Fibroblast of skin of back (primary cell): Measurements from ENCODE around the gene TCHP. TPM values are rescaled to one million over a fixed set of nuclear protein-coding genes. Genes with fewer than 3 reads are reported as not detected.
"Not testable (repeated sequence)": the region's sequence is repeated elsewhere in the genome, so short reads cannot be mapped to it uniquely, and the experiment has no call there.

ENCODE experiments used
- DNase-seq: peaks from one replicate; pipeline ENCODE4 v3.0.0-alpha.2; 2013
- polyA plus RNA-seq, 2 experiments: library from polyadenylated mRNA; unstranded; fragments of 120-200 nt; gene quantifications; one replicate each; pipeline ENCODE4 v1.2.1, GENCODE V29; 2013; ENCODE audit not compliant: insufficient read length in 2 of 2

Gene TCHP, protein sequence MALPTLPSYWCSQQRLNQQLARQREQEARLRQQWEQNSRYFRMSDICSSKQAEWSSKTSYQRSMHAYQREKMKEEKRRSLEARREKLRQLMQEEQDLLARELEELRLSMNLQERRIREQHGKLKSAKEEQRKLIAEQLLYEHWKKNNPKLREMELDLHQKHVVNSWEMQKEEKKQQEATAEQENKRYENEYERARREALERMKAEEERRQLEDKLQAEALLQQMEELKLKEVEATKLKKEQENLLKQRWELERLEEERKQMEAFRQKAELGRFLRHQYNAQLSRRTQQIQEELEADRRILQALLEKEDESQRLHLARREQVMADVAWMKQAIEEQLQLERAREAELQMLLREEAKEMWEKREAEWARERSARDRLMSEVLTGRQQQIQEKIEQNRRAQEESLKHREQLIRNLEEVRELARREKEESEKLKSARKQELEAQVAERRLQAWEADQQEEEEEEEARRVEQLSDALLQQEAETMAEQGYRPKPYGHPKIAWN
- polyA plus RNA-seq (2013, experiment 1 of 2; ENCODE audit: insufficient read length), result 21.4 TPM
- 12.2 TPM for polyA plus RNA-seq (2013, experiment 2 of 2; ENCODE audit: insufficient read length)

DNA sequence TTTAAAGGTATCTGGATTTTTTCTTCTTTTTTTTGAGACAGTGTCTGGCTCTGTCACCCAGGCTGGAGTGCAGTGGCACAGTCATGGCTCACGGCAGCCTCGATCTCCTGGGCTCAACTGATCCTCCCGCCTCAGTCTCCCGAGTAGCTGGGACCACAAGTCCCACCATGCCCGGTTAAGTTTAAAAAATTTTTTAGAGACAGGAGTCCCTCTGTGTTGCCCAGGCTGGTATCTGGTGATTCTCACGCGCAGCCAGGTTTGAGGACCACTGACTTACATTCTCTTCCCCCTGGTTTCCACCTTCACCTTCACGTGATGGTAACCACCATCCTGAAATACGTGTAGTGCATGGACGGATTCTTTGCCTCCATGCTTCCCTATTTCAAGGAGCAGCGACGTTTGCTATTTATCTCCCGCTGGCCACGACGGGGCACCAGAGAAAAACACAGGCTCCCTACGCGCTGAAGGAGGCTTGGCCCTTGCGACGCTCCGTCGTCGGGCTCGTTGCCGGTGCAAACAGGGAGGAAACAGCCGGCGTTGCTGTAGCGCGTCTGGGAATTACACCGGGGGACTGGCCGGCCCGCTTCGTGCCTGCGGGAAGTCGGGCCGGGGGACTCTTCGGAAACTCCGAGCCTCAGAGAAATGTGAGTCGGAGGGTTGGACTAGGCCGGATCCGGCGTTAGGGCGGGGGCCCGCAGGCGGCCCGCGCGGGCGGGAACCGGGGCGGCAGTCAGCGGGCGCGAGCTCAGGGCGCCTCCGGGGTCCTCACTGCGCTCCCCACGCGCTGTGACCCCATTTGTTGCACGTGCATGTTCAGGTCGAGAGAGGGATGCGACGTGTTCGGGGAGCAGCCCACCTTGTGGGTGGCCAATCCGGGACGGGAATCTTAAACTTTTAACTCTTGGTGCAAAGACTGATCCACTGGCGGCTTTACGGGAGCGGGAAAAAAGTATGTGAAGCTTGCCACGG, at the start of gene TCHP:
Gene TCHP, plus strand, starts transcription at position 492 of the 969 bp plus-strand sequence. CDS start 2,753 bp downstream, outside the sequence.
- DNase-seq, result peak; percentile 91

DNA sequence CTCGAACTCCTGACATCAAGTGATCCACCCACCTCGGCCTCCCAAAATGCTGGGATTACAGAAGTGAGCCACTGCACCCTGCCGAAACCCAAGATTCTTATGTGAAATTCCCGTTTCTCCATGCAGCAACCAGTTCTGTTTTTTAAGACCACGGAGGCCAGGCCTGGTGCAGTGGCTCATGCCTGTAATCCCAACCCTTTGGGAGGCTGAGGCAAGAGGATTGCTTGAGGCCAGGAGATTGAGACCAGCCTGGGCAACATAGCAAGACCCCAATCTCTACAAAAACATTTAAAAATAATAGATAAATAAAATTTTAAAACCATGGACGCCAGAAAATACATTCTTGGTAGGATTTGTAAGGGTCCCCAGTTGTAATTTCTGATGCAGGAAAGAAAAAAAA, 49.6 kb upstream of the TCHP start:
- DNase-seq, result not testable (repeated sequence)

DNA sequence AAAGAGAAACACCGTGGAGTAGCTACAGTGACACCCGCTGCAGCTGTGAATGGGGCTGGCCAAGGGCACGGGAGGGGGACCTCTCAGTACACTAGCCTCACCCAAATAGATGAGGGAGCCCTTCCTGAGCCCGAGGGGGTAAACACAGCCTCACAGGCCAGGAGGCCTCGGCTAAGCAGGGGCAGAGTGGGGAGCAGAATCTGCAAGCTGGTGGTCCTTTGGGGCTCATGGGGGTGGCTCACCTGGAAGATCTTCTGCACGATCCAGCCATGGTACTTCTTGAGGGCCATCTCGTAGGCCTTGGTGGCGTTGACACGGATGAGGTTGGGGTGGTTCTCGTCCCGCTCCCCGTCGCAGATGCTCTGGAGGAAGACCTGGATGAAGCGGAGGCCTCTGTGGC, 44.7 kb upstream of the TCHP start:
- DNase-seq, result no peak

DNA sequence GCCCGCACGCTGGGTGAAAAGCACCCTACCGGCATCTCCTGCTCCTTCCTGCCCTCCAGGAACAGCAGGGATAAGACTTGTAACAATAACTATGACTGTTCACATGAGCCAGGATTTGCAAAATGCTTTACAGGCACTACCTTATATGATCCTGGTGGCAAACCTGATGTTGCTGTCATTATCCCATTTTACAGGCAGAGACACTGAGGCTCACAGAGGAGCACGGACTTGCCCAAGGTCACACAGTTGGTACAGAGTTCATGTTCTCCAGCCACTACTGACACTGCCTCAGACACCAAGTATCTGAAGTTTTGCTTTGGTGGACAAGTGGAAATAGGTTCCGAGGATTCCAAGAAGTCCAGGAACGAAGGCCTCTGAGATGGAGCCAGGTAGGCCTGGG, 42.4 kb upstream of the TCHP start:
- no peak for DNase-seq

- DNase-seq, result no peak
These were observed 41.3 kb upstream of the TCHP start for GRCh38 chr12:109858764-109859163.

GRCh38 chr12:109860977-109861376, 39.1 kb upstream of the TCHP start:
- DNase-seq, result no peak

DNA sequence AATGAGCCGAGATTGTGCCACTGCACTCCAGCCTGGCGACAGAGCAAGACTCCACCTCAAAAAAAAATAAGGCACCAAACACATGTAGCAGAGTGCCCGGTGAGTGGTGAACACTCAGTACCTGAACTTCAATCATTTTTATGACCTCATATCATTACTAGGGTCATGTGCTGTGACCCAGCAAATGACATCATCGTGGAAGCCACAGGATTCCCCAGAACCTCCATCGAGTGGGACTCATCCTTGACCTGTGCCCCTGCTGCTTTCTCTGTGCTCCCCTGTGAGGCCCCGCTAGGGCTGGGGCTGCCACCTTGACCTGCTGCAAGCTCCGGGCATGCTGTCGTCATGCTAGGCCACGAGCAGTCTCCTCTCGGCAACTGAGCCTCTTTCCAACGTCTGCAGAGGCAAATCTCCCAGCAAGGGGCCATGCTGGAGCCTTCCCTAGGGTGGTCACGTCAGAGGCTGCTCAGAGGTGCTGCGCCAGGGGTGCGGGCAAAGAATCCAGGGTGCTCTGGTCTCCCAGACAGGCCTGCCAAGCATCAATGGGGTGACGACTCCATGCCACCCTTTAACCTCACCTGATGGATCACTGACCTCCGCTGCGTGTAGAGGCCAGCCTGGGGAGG, 38.3 kb upstream of the TCHP start:
- no peak for DNase-seq

DNA sequence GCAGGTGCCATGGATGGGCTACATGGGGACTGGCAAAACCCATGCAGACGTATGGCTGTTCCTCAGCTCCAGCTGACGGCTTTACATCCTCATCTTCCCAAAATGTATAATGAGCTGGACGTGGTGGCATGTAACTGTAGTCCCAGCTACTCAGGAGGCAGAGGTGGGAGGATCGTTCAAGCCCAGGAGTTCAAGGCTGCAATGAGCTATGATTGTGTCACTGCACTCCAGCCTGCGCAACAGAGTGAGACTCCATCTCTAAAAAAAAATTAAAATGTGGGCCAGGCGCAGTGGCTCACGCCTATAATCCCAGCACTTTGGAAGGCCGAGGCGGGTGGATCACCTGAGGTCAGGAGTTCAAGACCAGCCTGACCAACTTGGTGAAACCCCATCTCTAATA, 37.6 kb upstream of the TCHP start:
- DNase-seq, result not testable (repeated sequence)

DNA sequence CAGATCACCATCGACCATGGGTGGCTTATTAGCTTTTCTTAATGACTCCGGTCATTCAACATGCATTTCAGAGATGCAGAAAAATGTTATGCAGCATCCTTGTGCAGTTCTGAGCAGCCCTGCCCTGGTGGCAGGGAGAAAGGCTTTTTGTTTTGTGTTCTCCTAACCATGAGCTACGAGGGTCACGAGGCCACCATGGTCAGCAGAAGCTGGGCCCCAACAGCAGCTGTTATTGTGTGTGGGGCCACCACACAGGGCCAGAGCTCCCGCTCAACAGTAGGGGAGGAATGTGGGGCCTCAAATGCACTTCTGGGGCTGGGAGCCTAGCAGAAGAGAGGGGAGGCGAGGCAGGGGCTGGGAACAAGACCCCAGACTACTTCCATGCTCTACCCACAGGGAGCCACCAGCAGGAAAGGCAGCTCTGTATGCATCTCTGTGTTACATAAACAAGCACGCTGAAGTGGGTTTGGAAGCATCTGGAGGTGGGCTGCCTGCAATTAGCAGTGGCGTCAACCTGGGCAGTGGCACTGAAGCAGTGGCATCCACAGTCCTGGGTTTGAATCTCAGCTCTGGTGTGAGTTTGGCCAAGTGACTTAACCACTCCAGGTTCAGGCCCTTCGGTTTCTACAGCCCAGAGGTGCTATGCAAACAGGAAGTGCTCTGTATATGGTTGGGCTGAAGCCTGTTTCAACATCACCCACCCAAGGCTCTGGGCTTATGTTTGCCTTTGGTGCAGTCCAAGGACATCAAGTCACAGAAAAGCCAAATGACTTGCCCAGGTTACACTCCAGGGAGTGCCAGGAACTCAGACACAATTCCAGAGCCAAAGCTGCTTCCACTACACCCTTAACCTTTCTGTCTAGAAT, 36.0 kb upstream of the TCHP start:
- peak; percentile 46 for DNase-seq

GRCh38 chr12:109864916-109865315, 35.2 kb upstream of the TCHP start:
- no peak for DNase-seq

DNA sequence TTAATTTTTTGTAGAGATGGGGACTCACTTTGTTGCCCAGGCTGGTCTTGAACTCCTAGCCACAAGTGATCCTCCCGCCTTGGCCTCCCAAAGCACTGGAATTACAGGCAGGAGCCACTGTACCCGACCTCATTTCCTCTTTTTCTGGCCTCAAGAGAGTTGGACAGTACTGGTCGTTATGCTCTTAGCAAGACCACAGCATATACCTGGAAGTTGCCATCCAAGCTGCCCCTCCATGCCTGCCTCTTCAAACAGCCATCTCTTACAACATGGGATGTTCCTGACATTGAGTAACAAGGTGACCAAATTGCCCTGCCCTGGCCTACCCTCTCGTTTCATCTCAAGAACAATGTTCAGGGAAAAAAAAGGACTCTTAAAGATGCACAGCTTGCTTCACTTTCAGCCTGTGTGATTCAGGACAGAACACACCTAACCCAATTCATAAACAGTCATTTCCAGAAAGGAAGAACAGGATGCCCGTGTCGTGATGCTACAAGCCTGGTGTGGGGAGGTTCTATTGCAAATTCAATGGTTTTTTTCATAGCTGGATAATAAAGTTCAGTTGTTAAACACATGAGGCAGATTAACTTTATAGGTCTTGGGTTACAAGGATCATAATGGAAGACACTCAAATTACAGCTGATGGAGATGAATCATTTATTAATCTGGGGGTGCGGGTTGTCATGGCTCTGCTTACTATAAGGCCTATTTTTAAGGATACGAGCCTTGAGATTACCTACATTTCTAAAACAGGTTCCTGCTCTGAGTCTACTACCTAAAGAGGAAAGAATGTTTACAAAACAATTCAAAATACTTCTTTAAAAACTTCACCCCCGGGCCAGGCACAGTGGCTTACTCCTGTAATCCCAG, 31.7 kb upstream of the TCHP start:
- no peak for DNase-seq

- peak; percentile 63 for DNase-seq
These were observed 29.4 kb upstream of the TCHP start for GRCh38 chr12:109870648-109871047.

GRCh38 chr12:109871668-109872314, 28.3 kb upstream of the TCHP start:
- DNase-seq, result peak; percentile 56

GRCh38 chr12:109873653-109874052, 26.4 kb upstream of the TCHP start:
- DNase-seq, result no peak

DNA sequence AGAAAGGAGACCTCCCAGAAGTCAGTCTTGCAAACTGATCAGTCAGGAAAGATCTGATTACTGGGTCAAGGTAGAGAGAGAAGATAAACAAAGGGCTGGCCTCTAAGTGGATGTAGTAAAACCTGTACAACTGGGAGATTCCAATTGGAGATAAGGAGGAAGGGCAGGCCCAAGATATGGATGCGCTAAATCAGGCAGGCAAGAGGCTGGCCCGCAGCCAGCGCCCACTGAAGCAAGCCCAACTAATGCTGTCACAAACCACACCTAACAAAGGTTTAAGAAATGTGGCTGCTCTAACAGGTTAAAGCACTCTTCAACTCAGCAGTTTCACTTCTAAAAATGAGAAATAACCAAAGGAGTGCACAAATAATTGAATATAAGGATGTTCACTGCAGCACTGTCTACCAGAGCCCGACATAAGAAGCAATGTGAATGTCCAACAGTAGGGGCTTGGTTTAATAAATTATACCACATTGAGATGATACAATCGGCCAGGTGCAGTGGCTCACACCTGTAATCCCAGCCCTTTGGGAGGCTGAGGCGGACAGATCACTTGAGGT, 24.4 kb upstream of the TCHP start:
- no peak for DNase-seq

- no peak for DNase-seq
These were observed 23.7 kb upstream of the TCHP start for GRCh38 chr12:109876406-109876805.

DNA sequence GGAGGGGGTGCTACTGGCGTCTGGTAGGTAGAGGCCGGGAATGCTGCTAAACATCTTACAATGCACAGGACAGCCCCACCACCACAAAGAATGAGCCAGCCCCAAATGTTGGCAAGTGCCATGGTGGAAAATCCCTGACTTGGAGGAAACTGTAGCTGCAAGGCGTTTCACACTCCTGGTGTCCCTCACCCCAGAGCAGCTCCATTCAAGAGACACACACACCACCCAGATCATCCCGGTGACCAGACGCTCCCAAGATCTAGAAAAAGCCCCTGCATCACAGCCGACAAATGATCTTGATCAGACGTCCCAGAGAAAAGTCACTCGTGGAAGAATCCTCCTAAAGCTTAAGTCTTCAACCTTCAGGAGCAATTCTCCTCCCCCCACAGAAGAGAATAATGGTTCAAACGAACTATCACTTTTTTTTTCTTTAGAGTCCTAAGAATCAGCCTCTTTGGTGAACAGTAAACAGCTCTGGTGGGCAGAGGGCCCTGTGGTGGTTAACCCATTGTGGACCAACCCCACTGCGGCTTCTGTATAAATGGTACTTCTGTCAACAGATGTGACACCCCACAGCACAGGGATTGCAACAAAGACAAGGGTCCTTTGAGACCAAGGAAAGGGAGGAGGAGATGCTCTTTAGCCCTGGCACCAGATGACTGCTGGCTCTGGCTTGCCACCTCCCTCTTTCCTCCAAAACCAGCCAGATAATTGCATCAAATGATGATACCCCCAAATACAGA, 22.4 kb upstream of the TCHP start:
- no peak for DNase-seq

DNA sequence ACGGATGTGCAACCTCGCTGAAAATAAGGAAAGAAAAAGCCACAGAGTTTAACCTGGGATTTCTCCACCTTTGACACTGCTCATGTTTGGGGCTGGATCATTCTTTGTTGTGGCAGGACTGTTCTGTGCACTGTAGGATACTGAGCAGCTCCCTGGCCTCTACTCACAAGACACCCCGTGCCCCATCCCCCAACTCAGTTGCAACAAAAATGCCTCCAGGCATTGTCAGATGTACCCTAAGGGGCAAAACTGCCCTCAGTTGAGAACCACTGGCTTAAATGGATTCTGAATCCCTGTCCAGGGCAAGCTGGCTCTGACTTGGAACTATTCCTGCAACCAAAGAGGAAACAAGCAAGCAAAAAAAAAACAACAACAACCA, 21.8 kb upstream of the TCHP start:
- DNase-seq, result no peak

GRCh38 chr12:109878749-109879148, 21.3 kb upstream of the TCHP start:
- no peak for DNase-seq
